ENCODE data around the gene NPC1L1. TPM values are rescaled to one million over a fixed set of nuclear protein-coding genes. Genes with fewer than 3 reads are reported as not detected.

The NPC1L1 gene, protein sequence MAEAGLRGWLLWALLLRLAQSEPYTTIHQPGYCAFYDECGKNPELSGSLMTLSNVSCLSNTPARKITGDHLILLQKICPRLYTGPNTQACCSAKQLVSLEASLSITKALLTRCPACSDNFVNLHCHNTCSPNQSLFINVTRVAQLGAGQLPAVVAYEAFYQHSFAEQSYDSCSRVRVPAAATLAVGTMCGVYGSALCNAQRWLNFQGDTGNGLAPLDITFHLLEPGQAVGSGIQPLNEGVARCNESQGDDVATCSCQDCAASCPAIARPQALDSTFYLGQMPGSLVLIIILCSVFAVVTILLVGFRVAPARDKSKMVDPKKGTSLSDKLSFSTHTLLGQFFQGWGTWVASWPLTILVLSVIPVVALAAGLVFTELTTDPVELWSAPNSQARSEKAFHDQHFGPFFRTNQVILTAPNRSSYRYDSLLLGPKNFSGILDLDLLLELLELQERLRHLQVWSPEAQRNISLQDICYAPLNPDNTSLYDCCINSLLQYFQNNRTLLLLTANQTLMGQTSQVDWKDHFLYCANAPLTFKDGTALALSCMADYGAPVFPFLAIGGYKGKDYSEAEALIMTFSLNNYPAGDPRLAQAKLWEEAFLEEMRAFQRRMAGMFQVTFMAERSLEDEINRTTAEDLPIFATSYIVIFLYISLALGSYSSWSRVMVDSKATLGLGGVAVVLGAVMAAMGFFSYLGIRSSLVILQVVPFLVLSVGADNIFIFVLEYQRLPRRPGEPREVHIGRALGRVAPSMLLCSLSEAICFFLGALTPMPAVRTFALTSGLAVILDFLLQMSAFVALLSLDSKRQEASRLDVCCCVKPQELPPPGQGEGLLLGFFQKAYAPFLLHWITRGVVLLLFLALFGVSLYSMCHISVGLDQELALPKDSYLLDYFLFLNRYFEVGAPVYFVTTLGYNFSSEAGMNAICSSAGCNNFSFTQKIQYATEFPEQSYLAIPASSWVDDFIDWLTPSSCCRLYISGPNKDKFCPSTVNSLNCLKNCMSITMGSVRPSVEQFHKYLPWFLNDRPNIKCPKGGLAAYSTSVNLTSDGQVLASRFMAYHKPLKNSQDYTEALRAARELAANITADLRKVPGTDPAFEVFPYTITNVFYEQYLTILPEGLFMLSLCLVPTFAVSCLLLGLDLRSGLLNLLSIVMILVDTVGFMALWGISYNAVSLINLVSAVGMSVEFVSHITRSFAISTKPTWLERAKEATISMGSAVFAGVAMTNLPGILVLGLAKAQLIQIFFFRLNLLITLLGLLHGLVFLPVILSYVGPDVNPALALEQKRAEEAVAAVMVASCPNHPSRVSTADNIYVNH (N-terminal part only)
- not detected in 2 replicates for total RNA-seq

DNA sequence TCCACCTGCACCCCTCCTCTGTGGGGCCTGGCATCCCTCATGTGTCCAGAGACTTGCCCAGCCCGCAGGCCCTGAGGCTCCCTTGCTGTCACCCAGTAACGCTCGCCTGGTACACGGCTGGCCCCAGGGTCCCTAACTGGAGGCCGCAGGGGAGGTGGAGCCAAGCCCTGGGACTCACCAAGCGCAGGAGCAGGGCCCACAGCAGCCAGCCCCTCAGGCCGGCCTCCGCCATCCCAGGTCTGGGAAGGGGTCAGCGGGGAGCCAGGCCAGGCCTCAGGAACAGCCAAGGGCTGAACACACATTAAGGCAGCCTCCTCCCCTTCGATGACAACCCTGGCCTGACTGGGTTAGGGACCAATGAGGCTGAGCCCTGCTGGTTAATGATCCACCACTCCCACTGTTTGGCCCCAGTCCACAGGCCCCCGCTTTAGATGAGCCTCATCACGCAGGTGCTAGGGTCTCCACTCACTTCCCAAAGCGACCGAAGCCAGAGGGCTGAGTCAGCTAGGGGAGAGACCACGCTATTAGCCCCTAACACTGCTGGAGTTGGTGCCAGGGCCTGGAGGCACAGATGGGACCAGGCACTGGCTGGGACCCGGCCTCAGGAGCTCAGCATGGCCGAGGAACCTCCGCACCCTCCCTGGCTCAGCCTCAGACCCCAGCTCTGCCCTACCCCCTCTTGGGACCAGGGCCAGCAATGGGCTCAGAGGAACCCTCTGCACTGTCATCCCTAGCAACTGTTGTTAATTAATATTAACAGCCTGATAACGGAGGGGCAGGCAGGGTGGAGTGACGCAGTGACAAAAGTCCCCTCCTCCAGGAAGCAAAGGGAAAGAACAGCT lies at the start of gene NPC1L1:
Gene NPC1L1, minus strand, starts transcription at position 303 of the 842 bp plus-strand sequence. Its CDS starts 71 bp downstream, at position 232.
- Mint-ChIP-seq H3K9me3 (no peaks in the 10 kb centered on the region), H3K27ac (no peak within 1 kb of the TSS), H3K4me3 (no peak within 1 kb of the TSS), H3K36me3 (ENCODE audit: low read depth) (no peaks in the 10 kb centered on the region), H3K27me3 (ENCODE audit: insufficient read depth) (no peaks in the 10 kb centered on the region), H3K4me1 (ENCODE audit: low read depth) (no peaks in the 10 kb centered on the region)
- no peak for DNase-seq (ENCODE audit: low spot score)
- intact Hi-C loops (cut with micrococcal nuclease) = no loop called here

DNA sequence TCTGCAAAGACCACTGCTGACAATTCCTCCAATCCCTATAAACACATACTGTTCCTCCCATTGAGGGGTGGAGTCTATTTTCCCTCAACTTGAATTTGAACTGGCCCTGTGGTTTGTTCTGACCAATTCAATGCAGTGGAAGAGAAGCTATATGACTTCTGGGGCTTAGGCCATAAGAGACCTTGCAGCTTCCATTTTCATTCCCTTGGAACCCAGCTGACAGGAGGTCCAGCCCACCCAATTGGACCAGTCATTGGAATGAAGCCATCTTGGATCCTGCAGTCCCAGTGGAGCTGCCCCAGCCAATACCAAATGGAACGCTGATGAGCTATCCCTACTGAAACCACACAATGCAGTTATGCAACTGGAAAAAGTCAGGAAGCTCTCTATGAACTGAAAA lies 49.8 kb upstream of the NPC1L1 start:
- H3K27ac Mint-ChIP-seq = no peak overlapping the region

DNA sequence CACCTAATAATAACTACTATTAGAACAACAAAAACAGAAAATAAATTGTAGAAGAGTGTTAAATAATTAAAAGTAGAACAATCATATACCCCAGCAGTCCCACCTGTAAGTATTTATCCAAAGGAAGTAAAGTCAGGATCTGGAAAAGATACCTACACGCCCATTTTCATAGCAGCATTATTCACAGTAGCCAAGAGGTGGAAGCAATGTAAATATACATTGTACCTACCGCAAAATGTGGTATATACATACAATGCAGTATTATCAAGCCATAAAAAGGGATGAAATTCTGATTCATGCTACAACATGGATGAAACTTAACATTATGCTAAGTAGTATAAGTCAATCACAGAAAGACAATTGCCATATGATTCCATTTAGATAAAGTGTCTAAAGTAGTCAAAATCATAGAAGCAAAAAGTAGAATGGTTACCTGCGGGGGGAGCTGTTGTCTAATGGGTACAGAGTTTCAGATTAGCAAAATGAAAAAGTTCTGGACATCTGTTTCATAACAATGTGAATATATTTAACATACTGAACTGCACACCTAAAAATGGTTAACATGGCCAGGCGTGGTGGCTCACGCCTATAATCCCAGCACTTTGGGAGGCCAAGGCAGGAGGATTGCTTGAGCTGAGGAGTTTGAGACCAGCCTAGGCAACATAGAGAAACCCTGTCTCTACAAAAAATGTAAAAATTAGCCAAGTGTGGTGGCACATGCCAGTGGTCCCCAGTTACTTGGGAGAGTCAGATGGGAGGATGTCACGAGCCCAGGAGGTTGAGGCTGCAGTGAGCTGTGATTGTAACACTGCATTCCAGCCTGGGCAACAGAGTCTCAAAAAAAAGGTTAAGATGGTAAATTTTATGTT lies 46.9 kb upstream of the NPC1L1 start:
- H3K4me1 Mint-ChIP-seq (ENCODE audit: low read depth) = peaks cover 10% of the 10 kb centered on the region
- no peaks in the 10 kb centered on the region for H3K9me3 Mint-ChIP-seq
- H3K27ac Mint-ChIP-seq = no peak overlapping the region
- intact Hi-C loops (cut with micrococcal nuclease) = loop anchor here (1.0 kb wide), 5 partner anchors 163 to 548 kb away; no protein-coding TSS in a partner anchor
- no peak overlapping the region for H3K4me3 Mint-ChIP-seq
- peak; percentile 42 for DNase-seq (ENCODE audit: low spot score)
- H3K27me3 Mint-ChIP-seq (ENCODE audit: insufficient read depth) = peaks cover 3% of the 10 kb centered on the region
- H3K36me3 Mint-ChIP-seq (ENCODE audit: low read depth) = no peaks in the 10 kb centered on the region

More for the DNA sequence above, 49.8 kb upstream of the NPC1L1 start:
- Mint-ChIP-seq H3K36me3 (ENCODE audit: low read depth) (no peaks in the 10 kb centered on the region), H3K27me3 (ENCODE audit: insufficient read depth) (peaks cover 9% of the 10 kb centered on the region), H3K9me3 (no peaks in the 10 kb centered on the region), H3K4me3 (no peak overlapping the region), H3K4me1 (ENCODE audit: low read depth) (peaks cover 9% of the 10 kb centered on the region)
- intact Hi-C loops (cut with micrococcal nuclease) = no loop called here
- no peak for DNase-seq (ENCODE audit: low spot score)

DNA sequence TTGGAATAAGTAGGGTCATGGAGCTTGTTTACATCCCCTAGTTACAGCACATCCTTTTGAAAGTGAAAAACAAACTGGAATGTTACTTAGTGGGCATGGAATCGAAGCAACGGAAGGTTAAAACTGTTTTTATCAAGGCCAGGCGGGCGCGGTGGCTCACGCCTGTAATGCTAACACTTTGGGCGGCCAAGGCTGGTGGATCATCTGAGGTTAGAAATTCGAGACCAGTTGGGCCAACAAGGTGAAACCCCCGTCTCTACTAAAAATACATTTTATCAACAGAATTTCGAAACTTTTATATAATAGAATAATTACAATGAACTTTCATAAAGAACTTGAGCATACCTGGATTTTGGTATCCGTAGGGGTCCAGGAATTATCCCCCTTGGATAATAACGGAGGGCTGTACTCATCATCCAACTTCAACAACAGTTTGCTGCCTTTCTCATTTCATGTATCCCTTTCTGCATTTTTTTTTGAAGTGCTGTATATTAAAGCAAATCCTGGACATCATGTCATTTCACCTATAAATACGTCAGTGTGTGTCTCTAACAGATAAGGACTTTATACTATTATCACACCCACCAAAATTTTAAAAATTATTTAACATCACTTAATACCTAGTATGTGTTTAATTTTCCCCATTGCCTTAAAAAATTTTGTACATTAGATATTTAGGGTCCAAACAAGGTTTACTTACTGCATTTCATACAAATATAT lies 42.2 kb upstream of the NPC1L1 start:
- peaks cover 39% of the 10 kb centered on the region for H3K4me1 Mint-ChIP-seq (ENCODE audit: low read depth)
- H3K9me3 Mint-ChIP-seq = no peaks in the 10 kb centered on the region

DNA sequence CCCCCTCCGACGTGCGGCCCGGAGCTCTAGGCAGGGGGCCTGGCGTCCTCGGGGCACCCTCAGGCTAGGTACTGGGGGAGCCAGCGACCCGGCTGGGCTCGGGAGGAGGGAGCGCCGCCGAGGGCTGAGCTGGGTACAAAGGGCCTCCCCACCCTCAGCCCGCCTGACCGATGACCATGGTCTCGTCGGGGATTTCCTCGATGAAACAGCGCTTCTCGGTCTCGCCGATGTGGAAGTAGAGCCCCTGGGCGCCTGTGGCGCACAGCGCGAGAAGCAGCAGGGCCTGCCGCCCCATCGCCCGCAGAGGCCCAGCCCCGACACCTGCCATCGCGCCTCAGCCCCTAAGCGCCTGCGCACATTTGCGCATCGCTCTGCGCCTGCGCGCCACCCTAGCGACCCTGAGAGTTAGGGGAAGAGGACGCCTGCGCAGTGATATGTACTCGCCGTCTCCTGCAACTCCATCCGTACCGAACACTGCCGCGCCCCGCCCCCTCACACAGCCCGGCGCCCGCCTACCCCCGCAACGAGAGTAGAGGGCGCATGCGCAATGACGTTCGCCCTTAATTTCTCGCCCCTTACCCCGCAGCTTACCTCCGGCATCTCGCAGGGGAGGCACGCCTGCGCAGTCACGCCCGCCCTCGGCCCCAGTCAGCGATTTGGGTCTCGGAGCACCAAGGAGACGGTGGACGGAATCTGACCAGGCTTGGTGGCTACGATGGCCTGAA lies 40.9 kb upstream of the NPC1L1 start, which contains the start of gene TMED4:
Gene TMED4, minus strand, starts transcription at position 353 of the 725 bp plus-strand sequence. Its CDS starts 25 bp downstream, at position 328.
- peak; percentile 100 for DNase-seq (ENCODE audit: low spot score)
- Mint-ChIP-seq H3K4me1 (ENCODE audit: low read depth) (peaks cover 33% of the 10 kb centered on the region), H3K27ac (peak within 1 kb of the TSS; percentile 93), H3K4me3 (peak within 1 kb of the TSS; percentile 93), H3K36me3 (ENCODE audit: low read depth) (peaks cover 18% of the 10 kb centered on the region), H3K9me3 (no peaks in the 10 kb centered on the region), H3K27me3 (ENCODE audit: insufficient read depth) (no peaks in the 10 kb centered on the region)
- intact Hi-C loops (cut with micrococcal nuclease) = loop anchor here (1.0 to 2.0 kb wide), 11 partner anchors 8 to 529 kb away; partner anchors contain the start of genes H2AZ2, OGDH, POLD2 and PPIA

More for the DNA sequence above, 42.2 kb upstream of the NPC1L1 start:
- Mint-ChIP-seq H3K27ac (peak overlapping the region; percentile 93), H3K27me3 (ENCODE audit: insufficient read depth) (no peaks in the 10 kb centered on the region), H3K4me3 (peak overlapping the region; percentile 93), H3K36me3 (ENCODE audit: low read depth) (peaks cover 18% of the 10 kb centered on the region)
- intact Hi-C loops (cut with micrococcal nuclease) = loop anchor here (2.0 kb wide), 3 partner anchors 331 to 527 kb away; partner anchors contain the start of genes POLD2 and TBRG4
- DNase-seq (ENCODE audit: low spot score) = no peak

DNA sequence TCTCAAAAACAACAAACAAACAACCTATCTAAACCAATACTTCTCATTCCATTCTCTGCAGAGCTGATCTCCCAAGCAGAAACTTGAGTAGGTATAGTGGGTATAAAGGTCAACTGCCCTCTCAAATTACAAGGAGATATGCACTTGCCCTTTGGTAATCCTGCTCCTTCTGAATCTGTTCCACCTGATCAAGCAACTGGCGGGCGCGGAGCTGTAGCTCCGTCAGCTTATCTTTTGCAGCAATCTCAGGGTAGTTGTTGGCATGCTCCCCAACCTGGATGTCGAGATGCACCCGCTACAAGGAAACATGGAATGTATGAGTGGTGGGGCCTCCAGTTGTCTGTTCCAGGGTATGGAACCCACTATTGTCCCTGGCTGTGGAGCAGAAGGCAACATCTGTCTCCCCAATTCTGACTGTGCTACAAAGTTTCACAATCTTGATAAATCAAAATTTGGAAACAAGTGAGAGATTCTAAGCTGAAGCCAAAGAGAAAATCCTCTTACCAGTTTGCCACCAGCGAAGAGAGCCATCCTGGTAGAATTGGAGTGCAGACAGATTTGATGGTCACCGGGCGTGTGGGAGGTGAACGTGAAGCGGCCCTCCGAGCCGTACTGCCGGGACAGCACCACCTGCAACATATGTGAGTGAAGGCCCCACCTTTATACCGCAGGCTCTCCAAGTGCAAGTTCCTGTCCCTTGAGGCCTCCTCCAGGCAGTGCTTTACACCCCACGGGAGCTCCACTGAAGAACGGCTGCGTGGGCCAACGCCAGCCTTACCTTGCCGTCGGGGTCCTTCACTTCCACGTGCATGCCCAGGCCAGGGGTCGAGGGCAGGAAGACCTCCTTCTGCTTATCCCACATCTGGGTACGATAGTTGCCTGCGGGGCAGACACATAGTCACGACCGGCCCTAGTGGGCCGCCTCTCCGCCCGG lies 40.1 kb upstream of the NPC1L1 start:
- intact Hi-C loops (cut with micrococcal nuclease) = no loop called here
- H3K27ac Mint-ChIP-seq = peak overlapping the region; percentile 93
- no peaks in the 10 kb centered on the region for H3K9me3 Mint-ChIP-seq
- peak; percentile 49 for DNase-seq (ENCODE audit: low spot score)
- H3K36me3 Mint-ChIP-seq (ENCODE audit: low read depth) = peaks cover 20% of the 10 kb centered on the region
- H3K4me1 Mint-ChIP-seq (ENCODE audit: low read depth) = peaks cover 35% of the 10 kb centered on the region
- peak overlapping the region; percentile 93 for H3K4me3 Mint-ChIP-seq
- no peaks in the 10 kb centered on the region for H3K27me3 Mint-ChIP-seq (ENCODE audit: insufficient read depth)

DNA sequence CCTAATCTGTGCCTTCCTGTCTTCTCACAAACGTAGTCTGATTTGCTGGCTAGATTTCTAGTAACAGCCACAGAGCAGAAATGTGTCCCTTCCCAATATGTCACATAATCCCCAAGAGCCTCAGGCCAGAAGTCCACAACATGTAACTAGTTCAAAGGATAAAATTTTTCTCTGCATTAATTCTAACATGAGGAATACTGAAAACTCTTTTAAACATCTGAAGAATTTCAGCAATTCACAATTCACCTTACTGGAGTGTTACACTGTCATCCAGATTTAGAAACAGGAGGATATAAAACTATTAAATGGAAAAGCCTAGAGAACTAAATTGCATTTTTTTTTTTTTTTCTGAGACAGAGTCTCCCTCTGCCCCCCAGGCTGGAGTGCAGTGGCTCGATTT lies 35.1 kb upstream of the NPC1L1 start:
- peak overlapping the region; percentile 29 for H3K27ac Mint-ChIP-seq
- intact Hi-C loops (cut with micrococcal nuclease) = no loop called here
- peak overlapping the region; percentile 64 for H3K4me3 Mint-ChIP-seq
- no peaks in the 10 kb centered on the region for H3K27me3 Mint-ChIP-seq (ENCODE audit: insufficient read depth)
- H3K4me1 Mint-ChIP-seq (ENCODE audit: low read depth) = peaks cover 54% of the 10 kb centered on the region
- no peak for DNase-seq (ENCODE audit: low spot score)
- peaks cover 55% of the 10 kb centered on the region for H3K36me3 Mint-ChIP-seq (ENCODE audit: low read depth)
- no peaks in the 10 kb centered on the region for H3K9me3 Mint-ChIP-seq

DNA sequence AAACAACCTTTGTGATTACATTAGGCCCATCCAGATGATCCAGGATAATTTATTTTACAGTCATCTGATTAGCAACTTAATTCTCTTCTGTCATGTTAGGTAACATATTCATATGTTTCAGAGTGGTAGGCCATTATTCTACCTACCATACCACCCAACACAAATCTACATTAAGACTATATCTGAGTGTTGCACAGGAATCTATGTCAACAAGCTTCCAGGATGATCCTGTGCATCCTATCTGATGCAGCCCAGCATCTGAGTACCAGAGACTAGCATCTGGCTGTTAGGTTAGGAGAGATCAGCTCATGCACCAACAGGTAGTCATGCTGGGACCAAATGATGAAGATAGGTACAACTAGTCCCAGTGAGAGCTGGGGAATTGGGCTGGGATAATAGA lies 33.9 kb upstream of the NPC1L1 start:
- peaks cover 44% of the 10 kb centered on the region for H3K4me1 Mint-ChIP-seq (ENCODE audit: low read depth)
- H3K9me3 Mint-ChIP-seq = no peaks in the 10 kb centered on the region
- intact Hi-C loops (cut with micrococcal nuclease) = loop anchor here (2.0 kb wide), 2 partner anchors 32 to 222 kb away; partner anchors contain the start of genes OGDH and PPIA
- H3K4me3 Mint-ChIP-seq = peak overlapping the region; percentile 88
- H3K27me3 Mint-ChIP-seq (ENCODE audit: insufficient read depth) = no peaks in the 10 kb centered on the region
- DNase-seq (ENCODE audit: low spot score) = no peak
- peaks cover 56% of the 10 kb centered on the region for H3K36me3 Mint-ChIP-seq (ENCODE audit: low read depth)
- H3K27ac Mint-ChIP-seq = peak overlapping the region; percentile 95

DNA sequence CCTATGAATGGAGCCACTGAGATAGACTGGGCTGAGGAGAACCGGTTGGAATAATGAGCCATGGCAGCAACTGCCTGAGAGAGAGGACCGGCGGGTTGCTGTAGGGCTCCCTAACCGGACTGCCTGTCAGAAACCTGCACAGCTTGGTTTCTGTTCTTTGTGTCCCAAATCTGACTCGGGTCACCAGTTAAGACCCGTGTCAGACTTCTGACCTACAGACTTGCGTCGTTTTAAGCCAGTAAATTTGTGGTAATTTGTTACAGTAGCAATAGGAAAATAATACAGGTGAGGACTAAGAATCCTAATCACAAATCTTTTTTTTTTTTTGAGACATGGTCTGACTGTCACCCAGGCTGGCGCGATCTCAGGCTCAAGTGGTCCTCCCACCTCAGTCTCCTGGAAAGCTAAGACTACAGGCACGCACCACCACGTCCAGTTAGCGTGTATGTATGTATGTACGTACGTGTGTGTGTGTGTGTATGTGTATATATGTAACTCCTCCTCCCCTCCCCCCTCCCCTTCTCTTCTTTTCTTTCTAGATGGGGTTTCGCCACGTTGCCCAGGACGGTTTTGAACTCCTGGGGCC lies 33.2 kb upstream of the NPC1L1 start:
- H3K36me3 Mint-ChIP-seq (ENCODE audit: low read depth) = peaks cover 57% of the 10 kb centered on the region
- peak overlapping the region; percentile 95 for H3K27ac Mint-ChIP-seq
- no peaks in the 10 kb centered on the region for H3K9me3 Mint-ChIP-seq
- peaks cover 37% of the 10 kb centered on the region for H3K4me1 Mint-ChIP-seq (ENCODE audit: low read depth)
- intact Hi-C loops (cut with micrococcal nuclease) = loop anchor here (1.0 to 2.0 kb wide), 6 partner anchors 8 to 492 kb away; partner anchors contain the start of genes NUDCD3, OGDH, POLM and PPIA
- no peaks in the 10 kb centered on the region for H3K27me3 Mint-ChIP-seq (ENCODE audit: insufficient read depth)
- no peak for DNase-seq (ENCODE audit: low spot score)
- H3K4me3 Mint-ChIP-seq = peak overlapping the region; percentile 88
